IMR-90 (cell line): ENCODE data around the gene FOXO4.

Source experiments
- CEBPB ChIP-seq: IDR thresholded peaks from 2 replicates; pipeline ENCODE4 v1.6.1; 2012; ENCODE audit warnings: low read depth, low read length, improper control_type of control experiment
- CTCF ChIP-seq: conservative IDR thresholded peaks from 2 replicates; pipeline ENCODE4 v1.5.1; 2012; ENCODE audit warnings: mild to moderate bottlenecking, low read depth, low read length, improper control_type of control experiment
- POLR2A ChIP-seq: IDR thresholded peaks from 2 replicates; pipeline ENCODE4 v1.6.1; 2012; ENCODE audit warnings: mild to moderate bottlenecking, low read depth, low read length
- USF2 ChIP-seq: fragments of 150-350 bp; IDR thresholded peaks from 2 replicates; pipeline ENCODE4 v1.6.1; 2017; ENCODE audit warnings: mild to moderate bottlenecking, antibody characterized with exemption, low read length, low read depth

- no peak for TF ChIP-seq CTCF
- no peak for TF ChIP-seq CEBPB
- no peak for TF ChIP-seq POLR2A
- no peak for TF ChIP-seq USF2
Observed at GRCh38 chrX:71081330-71082123, 14.1 kb upstream of the FOXO4 start.
